Upper lobe of left lung (tissue), 4 donors: ENCODE measurements around the gene CNTNAP1.

Source experiments
- CTCF ChIP-seq, 6 experiments: fragments of 450-650 bp in 4 of 6; fragments of 200-600 bp in 2 of 6; sonication (generic) in 2 of 6; IDR thresholded peaks; one replicate each; pipeline ENCODE4 v1.5.1; 2016 to 2019; ENCODE audit warnings: antibody characterized with exemption in 6 of 6
- POLR2A ChIP-seq, 4 donors: fragments of 450-650 bp; IDR thresholded peaks; one replicate each; pipeline ENCODE4 v1.5.1; 2016 to 2017; ENCODE audit warnings: antibody characterized with exemption in 4 of 4, mild to moderate bottlenecking in 2 of 4

DNA sequence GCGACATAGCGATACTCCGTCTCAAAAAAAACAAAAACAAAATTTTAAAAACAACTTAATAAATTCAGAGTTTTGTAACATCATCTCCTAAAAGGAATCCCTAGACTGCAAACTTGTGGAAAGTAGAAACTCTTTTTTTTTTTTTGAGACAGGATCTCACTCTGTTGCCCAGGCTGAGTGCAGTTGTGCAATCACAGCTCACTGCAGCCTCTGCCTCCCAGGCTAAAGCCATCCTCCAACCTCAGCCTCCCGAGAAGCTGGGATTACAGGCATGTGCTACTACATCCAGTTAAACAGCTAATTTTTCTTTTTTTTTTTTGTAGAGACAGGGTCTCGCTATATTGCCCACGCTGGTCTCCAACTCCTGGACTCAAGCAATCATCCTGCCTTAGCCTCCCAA is 42.8 kb downstream of the CNTNAP1 start:
- TF ChIP-seq POLR2A (IDR thresholded peaks at IDR 0.05) = no peak
- TF ChIP-seq CTCF (IDR thresholded peaks at IDR 0.05) = no peak
